ENCODE results near the gene CDC45. TPM values are rescaled to one million over a fixed set of nuclear protein-coding genes. Genes with fewer than 3 reads are reported as not detected.
A peak's percentile ranks its signal among the peaks of the same experiment; 100 is the strongest.
"Not testable (repeated sequence)": the region's sequence is repeated elsewhere in the genome, so short reads cannot be mapped to it uniquely, and the experiment has no call there.

Gene CDC45
- total and polyA plus RNA-seq, 4 experiments from 2014 or later, result 0.53 to 0.64 (median 0.57) TPM; not detected in 1

GRCh38 chr22:19434401-19434800 lies 45.3 kb upstream of the CDC45 start:
- CTCF ChIA-PET (ENCODE audit: partially characterized antibody), result interaction anchor here (1.2 to 1.9 kb wide), 2 partner anchors 11 to 196 kb away, joined by 3 to 7 read pairs; no protein-coding TSS in a partner anchor

DNA sequence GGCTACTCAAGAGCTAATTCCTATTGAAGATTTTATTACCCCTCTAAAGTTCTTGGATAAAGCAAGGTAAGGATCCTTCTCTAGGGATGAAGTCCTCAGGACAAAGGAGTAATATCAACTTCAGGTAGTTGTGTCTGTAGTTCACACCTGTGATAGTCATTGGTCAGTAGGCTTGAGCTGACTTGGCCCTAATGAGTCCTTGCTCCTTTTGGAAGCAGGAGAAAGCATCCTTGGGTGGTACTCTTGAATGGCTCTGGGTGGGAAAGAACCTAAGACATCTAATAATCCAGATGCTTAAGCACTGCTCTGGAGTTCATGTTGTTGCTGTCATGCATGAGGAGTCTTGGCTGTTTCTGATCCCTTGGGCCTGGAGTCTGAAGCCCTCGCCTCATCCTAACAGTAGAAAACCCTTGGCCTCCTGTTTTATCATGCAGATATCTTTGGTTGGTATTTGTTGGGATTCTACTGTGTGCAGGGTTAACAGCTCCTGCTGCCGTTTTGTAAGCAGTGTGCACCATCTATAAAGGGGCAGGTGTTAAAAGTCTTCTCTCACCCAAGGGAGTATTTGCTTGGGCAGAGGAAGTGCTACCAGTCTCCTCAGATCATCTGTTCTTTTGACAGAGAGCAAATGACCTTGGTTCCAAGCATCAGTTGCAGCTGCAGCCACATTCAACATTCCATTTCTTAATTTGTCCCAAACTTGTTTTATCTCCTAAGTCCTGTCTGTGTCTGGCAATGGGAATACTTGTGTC lies 44.7 kb upstream of the CDC45 start:
- H3K9me3 Mint-ChIP-seq, result no peaks in the 10 kb centered on the region
- peaks cover 16% of the 10 kb centered on the region for H3K36me3 ChIP-seq (ENCODE audit: insufficient read depth, low read length)
- no peak overlapping the region for H3K4me3 ChIP-seq (ENCODE audit: low read length in 2 of 2)
- no peaks in the 10 kb centered on the region for H3K27me3 ChIP-seq (ENCODE audit: insufficient read depth, low read length)
- peak overlapping the region in 1 of 8 donors; percentile 96 for H3K4me3 Mint-ChIP-seq
- intact Hi-C loops (cut with micrococcal nuclease), result loop anchor here (5.0 kb wide), 1 partner anchor 697 kb away; the partner anchor contains the start of gene ZDHHC8
- H3K27ac ChIP-seq (ENCODE audit: low read depth, low read length), result no peak overlapping the region
- H3K36me3 Mint-ChIP-seq, result peaks cover 4 to 39% of the 10 kb centered on the region in 2 donors
- DNase-seq, result no peak
- H3K27ac Mint-ChIP-seq, result peak overlapping the region in 5 of 7 donors; percentile 61 to 91 (median 70)
- ChIA-PET CTCF (ENCODE audit: partially characterized antibody) (interaction anchor here (1.2 to 1.9 kb wide), 2 partner anchors 10 to 195 kb away, joined by 3 to 7 read pairs; no protein-coding TSS in a partner anchor), POLR2A (ENCODE audit: partially characterized antibody) (interaction anchor here (1.0 to 6.0 kb wide), 3 partner anchors 11 to 457 kb away, joined by 3 to 112 read pairs (median 5); partner anchors contain the start of gene C22orf39)
- H3K9me3 ChIP-seq (ENCODE audit: control insufficient read depth in 1 of 2, low read length in 2 of 2), result no peaks in the 10 kb centered on the region
- no peaks in the 10 kb centered on the region for H3K27me3 Mint-ChIP-seq
- peaks cover 11 to 31% (median 17%) of the 10 kb centered on the region in 4 donors for H3K4me1 Mint-ChIP-seq
- peaks cover 18% of the 10 kb centered on the region for H3K4me1 ChIP-seq (ENCODE audit: insufficient read depth, low read length)

More at GRCh38 chr22:19434401-19434800, 45.3 kb upstream of the CDC45 start:
- intact Hi-C loops (cut with micrococcal nuclease), result loop anchor here (5.0 kb wide), 1 partner anchor 698 kb away; the partner anchor contains the start of gene ZDHHC8
- H3K27ac ChIP-seq (ENCODE audit: low read depth, low read length), result no peak overlapping the region
- Mint-ChIP-seq H3K4me1 (peaks cover 17 to 37% (median 23%) of the 10 kb centered on the region in 4 donors), H3K27ac (peak overlapping the region in 3 of 7 donors; percentile 12 to 91 (median 88)), H3K27me3 (no peaks in the 10 kb centered on the region), H3K36me3 (peaks cover 4 to 42% of the 10 kb centered on the region in 2 donors), H3K4me3 (peak overlapping the region in 4 of 8 donors; percentile 38 to 96 (median 54)), H3K9me3 (no peaks in the 10 kb centered on the region)
- H3K27me3 ChIP-seq (ENCODE audit: insufficient read depth, low read length), result no peaks in the 10 kb centered on the region
- no peaks in the 10 kb centered on the region for H3K9me3 ChIP-seq (ENCODE audit: control insufficient read depth in 1 of 2, low read length in 2 of 2)
- POLR2A ChIA-PET (ENCODE audit: partially characterized antibody), result interaction anchor here (0.9 to 6.0 kb wide), 3 partner anchors 12 to 457 kb away, joined by 3 to 112 read pairs (median 5); partner anchors contain the start of gene C22orf39
- no peak overlapping the region for H3K4me3 ChIP-seq (ENCODE audit: low read length in 2 of 2)
- DNase-seq, result no peak
- peaks cover 24% of the 10 kb centered on the region for H3K4me1 ChIP-seq (ENCODE audit: insufficient read depth, low read length)
- H3K36me3 ChIP-seq (ENCODE audit: insufficient read depth, low read length), result peaks cover 16% of the 10 kb centered on the region

- H3K4me3 Mint-ChIP-seq; H3K9me3 Mint-ChIP-seq; H3K4me3 ChIP-seq (ENCODE audit: low read length in 2 of 2); CTCF ChIA-PET (ENCODE audit: partially characterized antibody); H3K9me3 ChIP-seq (ENCODE audit: control insufficient read depth in 1 of 2, low read length in 2 of 2); H3K27me3 Mint-ChIP-seq; H3K27ac ChIP-seq (ENCODE audit: low read depth, low read length); H3K4me1 ChIP-seq (ENCODE audit: insufficient read depth, low read length); DNase-seq; intact Hi-C loops (cut with micrococcal nuclease); H3K27me3 ChIP-seq (ENCODE audit: insufficient read depth, low read length); POLR2A ChIA-PET (ENCODE audit: partially characterized antibody): not testable (repeated sequence)
- H3K36me3 ChIP-seq (ENCODE audit: insufficient read depth, low read length), result peaks cover 16% of the 10 kb centered on the region
- H3K4me1 Mint-ChIP-seq, result peaks cover 5 to 22% (median 10%) of the 10 kb centered on the region in 4 donors
- H3K27ac Mint-ChIP-seq, result peak overlapping the region in 5 of 7 donors; percentile 7 to 85 (median 44)
- peaks cover 7 to 38% of the 10 kb centered on the region in 2 donors for H3K36me3 Mint-ChIP-seq
Observed at GRCh38 chr22:19436444-19437161, 43.1 kb upstream of the CDC45 start.

GRCh38 chr22:19438298-19438697 lies 41.4 kb upstream of the CDC45 start:
- intact Hi-C loops (cut with micrococcal nuclease), result no loop called here
- no peak overlapping the region for H3K4me3 Mint-ChIP-seq
- CTCF ChIA-PET (ENCODE audit: partially characterized antibody), result no interaction called here

GRCh38 chr22:19440411-19441195 lies 39.1 kb upstream of the CDC45 start:
- H3K4me3 Mint-ChIP-seq, result no peak overlapping the region
- Histone ChIP-seq H3K9me3 (ENCODE audit: control insufficient read depth in 1 of 2, low read length in 2 of 2) (no peaks in the 10 kb centered on the region), H3K27ac (ENCODE audit: low read depth, low read length) (no peak overlapping the region), H3K4me1 (ENCODE audit: insufficient read depth, low read length) (peaks cover 15% of the 10 kb centered on the region), H3K4me3 (ENCODE audit: low read length in 2 of 2) (no peak overlapping the region), H3K27me3 (ENCODE audit: insufficient read depth, low read length) (no peaks in the 10 kb centered on the region), H3K36me3 (ENCODE audit: insufficient read depth, low read length) (peaks cover 15% of the 10 kb centered on the region)
- H3K4me1 Mint-ChIP-seq, result peaks cover 15 to 39% (median 25%) of the 10 kb centered on the region in 4 donors
- H3K27me3 Mint-ChIP-seq, result no peaks in the 10 kb centered on the region
- peaks cover 17 to 49% of the 10 kb centered on the region in 2 donors for H3K36me3 Mint-ChIP-seq
- H3K9me3 Mint-ChIP-seq, result no peaks in the 10 kb centered on the region
- DNase-seq, result no peak
- ChIA-PET CTCF (ENCODE audit: partially characterized antibody) (no interaction called here), POLR2A (ENCODE audit: partially characterized antibody) (interaction anchor here (0.8 kb wide), 1 partner anchor 9 kb away, joined by 3 read pairs; the partner anchor contains the start of gene HIRA)
- intact Hi-C loops (cut with micrococcal nuclease), result no loop called here
- H3K27ac Mint-ChIP-seq, result peak overlapping the region in 4 of 7 donors; percentile 6 to 38 (median 24)

More at GRCh38 chr22:19438298-19438697, 41.4 kb upstream of the CDC45 start:
- no peaks in the 10 kb centered on the region for H3K9me3 ChIP-seq (ENCODE audit: control insufficient read depth in 1 of 2, low read length in 2 of 2)
- no peak overlapping the region for H3K4me3 ChIP-seq (ENCODE audit: low read length in 2 of 2)
- peaks cover 16% of the 10 kb centered on the region for H3K36me3 ChIP-seq (ENCODE audit: insufficient read depth, low read length)
- Mint-ChIP-seq H3K27ac (peak overlapping the region in 2 of 7 donors; percentile 8 to 31), H3K36me3 (peaks cover 11 to 41% of the 10 kb centered on the region in 2 donors), H3K9me3 (no peaks in the 10 kb centered on the region), H3K4me1 (peaks cover 6 to 24% (median 11%) of the 10 kb centered on the region in 4 donors), H3K27me3 (no peaks in the 10 kb centered on the region)
- H3K27ac ChIP-seq (ENCODE audit: low read depth, low read length), result no peak overlapping the region
- peaks cover 4% of the 10 kb centered on the region for H3K4me1 ChIP-seq (ENCODE audit: insufficient read depth, low read length)
- POLR2A ChIA-PET (ENCODE audit: partially characterized antibody), result interaction anchor here (0.7 kb wide), 1 partner anchor 533 kb away, joined by 3 read pairs; no protein-coding TSS in a partner anchor
- DNase-seq, result no peak
- H3K27me3 ChIP-seq (ENCODE audit: insufficient read depth, low read length), result no peaks in the 10 kb centered on the region

GRCh38 chr22:19442166-19442565 lies 37.6 kb upstream of the CDC45 start:
- H3K4me1 ChIP-seq (ENCODE audit: insufficient read depth, low read length), result peaks cover 27% of the 10 kb centered on the region
- no peaks in the 10 kb centered on the region for H3K27me3 ChIP-seq (ENCODE audit: insufficient read depth, low read length)
- H3K9me3 ChIP-seq (ENCODE audit: control insufficient read depth in 1 of 2, low read length in 2 of 2), result no peaks in the 10 kb centered on the region
- Mint-ChIP-seq H3K36me3 (peaks cover 17 to 45% of the 10 kb centered on the region in 2 donors), H3K4me1 (peaks cover 25 to 53% (median 36%) of the 10 kb centered on the region in 4 donors), H3K4me3 (no peak overlapping the region), H3K27ac (peak overlapping the region in 4 of 7 donors; percentile 29 to 75 (median 34)), H3K9me3 (no peaks in the 10 kb centered on the region), H3K27me3 (no peaks in the 10 kb centered on the region)
- peaks cover 10% of the 10 kb centered on the region for H3K36me3 ChIP-seq (ENCODE audit: insufficient read depth, low read length)
- H3K27ac ChIP-seq (ENCODE audit: low read depth, low read length), result no peak overlapping the region
- intact Hi-C loops (cut with micrococcal nuclease), result no loop called here
- DNase-seq, result no peak
- ChIA-PET CTCF (ENCODE audit: partially characterized antibody) (no interaction called here), POLR2A (ENCODE audit: partially characterized antibody) (interaction anchor here (1.3 kb wide), 1 partner anchor 10 kb away, joined by 6 read pairs; the partner anchor contains the start of genes HIRA and MRPL40)
- no peak overlapping the region for H3K4me3 ChIP-seq (ENCODE audit: low read length in 2 of 2)
